CD1c-positive myeloid dendritic cell (primary cell): ENCODE results near the gene CLCN6.

Experiments used
- DNase-seq: peaks from one replicate; pipeline ENCODE4 v3.0.0-alpha.2; 2016; ENCODE audit errors: extremely low spot score

CLCN6 gene

GRCh38 chr1:11879311-11880180, 73.6 kb downstream of the CLCN6 start:
- DNase-seq = no peak

- DNase-seq = no peak
Measured at GRCh38 chr1:11880181-11880575, 74.2 kb downstream of the CLCN6 start.

- DNase-seq = no peak
Measured at GRCh38 chr1:11880911-11881748, 75.1 kb downstream of the CLCN6 start.

- no peak for DNase-seq
Measured at GRCh38 chr1:11881749-11882441, 75.9 kb downstream of the CLCN6 start.

- peak; percentile 21 for DNase-seq
Measured at GRCh38 chr1:11882814-11883538, 77.0 kb downstream of the CLCN6 start.

- no peak for DNase-seq
Measured at GRCh38 chr1:11885916-11886315, 79.9 kb downstream of the CLCN6 start.

- no peak for DNase-seq
Measured at GRCh38 chr1:11886986-11887665, 81.1 kb downstream of the CLCN6 start.

GRCh38 chr1:11887666-11888007, 81.6 kb downstream of the CLCN6 start:
- DNase-seq = no peak

- no peak for DNase-seq
Measured at GRCh38 chr1:11888206-11888876, 82.3 kb downstream of the CLCN6 start.

GRCh38 chr1:11888877-11889208, 82.9 kb downstream of the CLCN6 start:
- no peak for DNase-seq

GRCh38 chr1:11891433-11892186, 85.6 kb downstream of the CLCN6 start:
- no peak for DNase-seq
